ENCODE results near the gene CTNND2.
"Not testable (repeated sequence)": the region's sequence is repeated elsewhere in the genome, so short reads cannot be mapped to it uniquely, and the experiment has no call there.

Gene CTNND2

DNA sequence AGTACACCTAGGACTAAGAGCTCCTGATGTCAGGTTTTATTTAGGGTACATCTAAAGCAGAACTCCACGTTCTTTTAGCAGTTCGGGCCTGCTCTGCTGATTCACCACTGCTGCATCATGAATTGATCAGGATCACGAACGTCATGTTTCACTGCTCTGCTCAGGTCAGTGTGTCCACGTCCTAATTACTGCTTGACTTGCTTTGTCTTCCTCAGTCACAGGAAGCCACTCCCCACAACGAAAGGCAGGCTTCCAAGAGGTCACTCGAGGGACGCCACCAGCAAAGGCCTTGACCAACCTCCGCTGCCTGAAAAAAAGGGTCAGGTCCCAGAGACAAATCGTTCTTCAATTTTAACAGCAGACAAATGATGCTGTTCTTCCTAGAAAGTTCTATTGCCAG lies 40.3 kb downstream of the CTNND2 start:
- no peak for DNase-seq (ENCODE audit: low spot score)

DNA sequence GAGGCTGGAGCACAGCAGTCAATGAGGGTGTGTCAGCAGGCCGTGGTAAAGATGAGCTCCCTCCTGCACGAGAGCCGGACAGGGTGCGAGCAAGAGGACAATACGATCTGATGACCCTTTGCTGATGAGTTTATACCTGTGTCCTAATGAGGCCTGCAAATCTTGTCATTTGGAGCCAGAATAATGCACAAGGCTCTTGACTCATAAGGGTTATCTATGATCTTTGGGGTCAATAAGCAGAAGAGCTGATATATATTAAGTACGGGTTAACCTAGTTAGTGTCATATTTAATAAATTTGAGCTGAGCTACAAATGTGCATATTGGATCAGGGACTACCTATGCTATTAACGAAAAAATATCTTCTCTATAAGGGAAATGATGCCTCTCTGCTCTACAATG lies 46.9 kb downstream of the CTNND2 start:
- no peak for DNase-seq (ENCODE audit: low spot score)

DNA sequence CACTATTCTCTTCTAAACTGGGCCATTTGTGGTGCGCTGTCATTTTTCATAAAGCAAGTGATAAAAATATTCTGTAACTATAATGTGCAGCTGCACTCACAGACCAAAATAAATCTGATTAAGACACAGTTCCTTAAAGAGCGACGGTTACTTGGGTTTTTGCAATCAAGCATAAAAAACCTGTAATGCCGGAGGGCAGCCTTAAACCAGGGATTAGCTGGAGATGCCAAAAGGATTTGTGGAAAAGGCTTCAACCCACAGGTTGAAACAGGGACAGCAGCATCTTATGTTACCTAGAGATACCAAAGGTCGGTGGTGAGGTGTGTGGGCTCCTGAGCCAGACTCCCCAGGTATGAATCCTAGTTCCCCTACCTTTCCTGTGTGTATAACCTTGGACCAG lies 49.3 kb downstream of the CTNND2 start:
- no peak for DNase-seq (ENCODE audit: low spot score)

DNA sequence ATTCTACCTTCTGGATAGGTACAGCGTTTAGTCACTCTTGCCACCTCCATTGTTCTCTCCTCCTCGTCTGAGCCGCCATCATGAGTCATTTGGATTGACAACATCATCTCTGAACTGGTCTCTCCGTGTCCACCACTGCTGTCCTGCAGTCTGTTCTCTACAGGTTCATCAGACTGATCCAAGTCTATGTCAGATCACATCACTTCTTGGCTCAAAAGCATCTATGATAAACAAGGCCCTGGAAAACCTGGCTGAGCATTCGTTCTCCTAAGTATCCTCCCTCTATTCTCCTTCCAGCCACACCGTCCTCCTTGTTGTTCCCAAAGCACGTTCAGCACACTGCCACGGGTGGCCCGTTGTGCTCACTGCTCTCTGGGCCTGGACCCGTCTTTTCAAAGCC lies 50.5 kb downstream of the CTNND2 start:
- no peak for DNase-seq (ENCODE audit: low spot score)

DNA sequence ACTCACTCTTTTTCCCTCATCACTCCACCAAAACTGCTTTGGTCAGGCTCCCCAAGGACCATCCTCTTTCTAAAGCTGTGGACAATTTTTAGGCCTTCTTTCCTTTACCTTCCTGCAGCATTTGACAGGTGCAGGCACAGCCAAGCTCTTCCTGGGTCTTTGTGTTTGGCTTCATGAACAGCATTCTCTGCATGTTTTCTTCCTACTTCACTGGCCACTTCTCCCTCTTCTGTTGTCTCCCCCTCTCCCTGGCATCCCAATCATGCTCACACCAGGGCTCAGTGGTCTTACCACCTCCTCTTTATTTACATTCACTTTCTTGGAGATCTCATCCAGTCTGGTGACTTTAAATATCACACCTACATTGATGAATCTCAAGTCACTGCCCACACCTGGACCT lies 51.1 kb downstream of the CTNND2 start:
- DNase-seq (ENCODE audit: low spot score), result no peak

DNA sequence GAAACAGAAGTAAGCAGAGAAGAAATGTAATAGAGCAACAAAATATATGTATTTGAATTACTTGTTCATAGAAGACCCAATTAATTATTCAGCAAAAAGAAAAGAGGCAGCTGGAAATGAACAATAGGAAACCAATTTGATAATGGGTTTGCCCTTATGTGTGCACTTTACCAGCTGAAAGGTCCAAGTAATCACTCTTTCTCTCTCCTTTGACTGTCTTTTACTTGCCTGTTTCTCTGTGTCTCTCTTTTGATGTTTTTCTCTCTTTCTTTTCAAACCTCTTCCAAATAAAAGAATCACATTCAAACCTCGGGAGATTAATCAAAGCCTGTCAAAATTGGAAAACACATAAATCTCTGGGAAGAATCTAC lies 51.5 kb downstream of the CTNND2 start:
- no peak for DNase-seq (ENCODE audit: low spot score)

DNA sequence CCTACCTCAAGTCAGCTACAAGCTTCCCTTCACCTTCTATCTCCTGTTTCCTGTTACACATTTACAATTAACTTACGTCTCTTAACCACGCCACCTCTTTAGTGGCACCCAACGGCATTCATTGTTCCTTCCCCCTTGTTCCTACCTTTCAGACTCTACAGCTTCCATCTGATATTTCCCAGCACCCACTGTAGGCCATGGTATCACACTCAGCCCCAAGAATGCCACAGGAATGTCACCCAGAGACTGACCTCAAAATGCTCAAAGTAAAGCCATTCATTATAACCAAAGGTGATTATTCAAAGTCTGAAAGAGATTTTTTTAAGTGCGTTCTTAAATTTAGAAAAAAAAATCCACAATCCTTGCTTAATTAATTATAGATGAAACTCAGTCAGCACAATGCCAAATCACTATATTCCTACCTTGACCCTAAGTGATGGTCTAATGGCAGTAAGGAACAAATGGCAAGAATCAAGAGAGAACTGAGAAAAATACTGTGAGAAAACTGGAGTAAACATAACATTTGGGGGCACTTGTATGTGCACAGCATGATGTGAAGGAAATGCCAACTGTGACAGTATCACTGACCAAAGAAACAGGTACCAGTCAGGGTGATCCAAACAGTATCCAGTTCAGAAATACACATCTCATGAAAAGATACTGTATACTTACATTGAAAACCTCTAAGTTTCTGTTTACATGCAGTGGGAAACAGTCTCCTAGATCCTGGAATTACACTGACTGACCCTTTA lies 52.1 kb downstream of the CTNND2 start:
- DNase-seq (ENCODE audit: low spot score), result no peak

DNA sequence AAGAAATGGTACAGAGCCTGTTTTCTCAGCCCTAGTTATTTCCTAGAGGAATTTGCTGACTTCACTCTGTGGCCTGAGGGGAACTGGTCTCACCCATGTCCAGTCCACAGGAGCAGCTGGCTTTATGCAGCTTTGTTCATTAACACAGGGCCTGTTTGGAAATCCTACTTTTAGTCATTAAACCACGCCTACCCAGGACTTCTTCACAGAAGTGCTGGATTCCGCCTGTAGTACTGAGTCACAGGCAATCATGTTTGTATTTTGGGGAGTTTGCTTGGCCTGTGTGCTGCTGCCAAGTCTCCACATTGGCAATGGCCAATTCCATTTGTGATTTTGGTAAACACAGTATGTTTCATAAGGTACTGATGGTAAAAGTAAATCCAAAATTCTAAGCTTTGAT lies 52.8 kb downstream of the CTNND2 start:
- no peak for DNase-seq (ENCODE audit: low spot score)

DNA sequence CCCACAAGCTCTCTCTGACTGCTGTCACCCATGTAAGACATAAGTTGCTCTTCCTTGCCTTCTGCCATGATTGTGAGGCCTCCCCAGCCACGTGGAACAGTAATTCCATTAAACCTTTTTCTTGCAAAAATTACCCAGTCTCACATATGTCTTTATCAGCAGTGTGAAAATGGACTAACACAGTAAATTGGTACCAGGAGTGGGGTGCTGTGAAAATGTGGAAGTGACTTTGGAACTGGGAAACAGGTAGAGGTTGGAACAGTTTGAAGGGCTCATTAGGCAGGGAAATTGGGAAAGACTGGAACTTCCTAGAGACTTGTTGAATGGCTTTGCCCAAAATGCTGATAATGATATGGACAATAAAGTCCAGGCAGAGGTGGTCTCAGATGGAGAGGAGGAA lies 75.7 kb downstream of the CTNND2 start:
- not testable (repeated sequence) for DNase-seq (ENCODE audit: low spot score)

DNA sequence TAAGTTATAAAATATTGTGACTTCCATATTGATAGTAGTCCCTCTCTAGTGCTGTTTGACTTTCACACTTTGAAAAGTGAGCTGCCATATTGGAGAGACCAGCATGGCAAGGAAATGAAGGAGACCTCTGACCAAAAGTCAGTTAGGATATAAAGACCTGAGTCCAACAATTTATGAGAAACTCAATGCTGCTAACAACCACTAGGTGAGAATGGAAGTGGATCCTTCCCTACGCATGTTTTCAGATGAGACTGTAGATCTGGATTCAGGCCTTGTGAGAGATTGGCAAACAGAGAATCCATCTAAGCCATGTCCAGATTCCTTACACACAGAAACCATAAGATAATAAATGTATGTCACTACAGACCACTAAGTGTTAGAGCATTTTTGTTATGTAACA lies 81.6 kb downstream of the CTNND2 start:
- DNase-seq (ENCODE audit: low spot score), result no peak

DNA sequence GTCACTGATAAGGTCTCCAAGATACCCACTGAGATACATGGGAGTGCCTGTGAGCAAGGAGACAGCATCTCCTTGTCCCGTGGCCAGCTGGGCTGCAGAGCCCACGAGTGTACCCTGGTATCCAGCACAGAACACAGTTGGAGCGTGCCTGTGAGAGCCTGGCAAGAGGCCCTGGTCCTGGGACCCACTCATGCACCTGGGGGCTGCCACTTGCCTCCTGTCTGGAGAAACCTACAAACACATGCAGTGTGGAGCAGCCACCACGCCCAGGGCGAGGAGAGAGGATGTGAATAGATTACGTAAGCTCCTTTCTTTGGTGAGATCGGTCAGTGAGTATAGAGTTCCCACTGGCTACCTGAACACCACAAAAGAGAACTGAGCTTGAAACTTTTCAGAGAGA lies 88.3 kb downstream of the CTNND2 start:
- DNase-seq (ENCODE audit: low spot score), result no peak

DNA sequence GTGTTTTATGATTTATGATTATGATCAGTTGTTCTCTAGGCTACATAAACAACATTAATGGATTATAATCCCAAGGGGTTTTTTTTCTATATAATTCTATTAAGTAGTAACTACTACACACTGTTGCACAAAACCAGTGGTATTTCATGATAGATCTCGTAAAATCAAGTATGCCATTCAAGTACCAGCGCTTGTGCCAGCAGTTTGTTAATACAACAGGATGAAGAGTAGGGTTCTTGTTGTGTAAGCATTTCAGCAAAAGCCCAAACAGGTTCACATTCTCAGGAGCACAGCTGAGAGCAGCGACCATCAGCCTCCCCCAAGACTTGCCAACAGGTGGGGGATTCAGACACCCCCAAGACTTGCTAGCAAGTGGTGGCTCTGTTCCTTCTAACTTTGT lies 88.8 kb downstream of the CTNND2 start:
- no peak for DNase-seq (ENCODE audit: low spot score)

DNA sequence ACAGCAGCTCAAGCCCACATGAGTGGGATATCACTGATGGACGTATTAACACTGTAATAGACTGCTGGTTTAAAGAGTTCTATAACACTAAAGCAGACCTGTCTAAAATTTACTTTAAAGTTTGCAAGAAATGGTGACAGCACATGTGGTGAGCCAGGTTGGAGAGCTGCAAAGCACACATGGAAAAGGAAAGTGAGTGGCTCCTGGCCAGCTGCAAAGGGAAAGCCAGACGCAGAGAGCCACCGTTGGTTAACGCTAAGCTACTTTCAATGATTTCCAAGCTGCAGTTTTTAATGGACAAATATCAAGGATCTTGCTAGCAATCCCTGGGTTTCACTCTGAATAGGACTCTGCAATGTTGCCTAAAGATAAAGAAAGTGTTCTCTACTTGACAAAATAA lies 89.9 kb downstream of the CTNND2 start:
- no peak for DNase-seq (ENCODE audit: low spot score)

DNA sequence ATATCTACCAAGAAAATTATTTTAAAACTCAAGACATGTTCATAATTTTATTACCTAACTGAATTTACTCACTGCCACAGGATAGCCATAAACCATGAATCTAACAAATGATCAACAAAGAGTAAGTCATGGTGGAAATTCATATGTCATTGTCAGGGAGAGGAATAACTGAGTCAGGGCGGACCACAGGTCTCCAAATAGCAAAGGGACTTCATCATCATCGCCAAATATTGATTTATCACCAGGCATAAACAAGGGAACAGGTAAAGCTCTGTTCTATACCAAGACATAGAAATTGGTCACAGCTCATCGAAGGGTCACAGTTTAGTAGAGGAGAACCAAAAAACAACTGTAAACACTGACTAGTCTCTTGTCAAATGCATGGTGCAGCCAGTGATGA lies 94.8 kb downstream of the CTNND2 start:
- DNase-seq (ENCODE audit: low spot score), result no peak

DNA sequence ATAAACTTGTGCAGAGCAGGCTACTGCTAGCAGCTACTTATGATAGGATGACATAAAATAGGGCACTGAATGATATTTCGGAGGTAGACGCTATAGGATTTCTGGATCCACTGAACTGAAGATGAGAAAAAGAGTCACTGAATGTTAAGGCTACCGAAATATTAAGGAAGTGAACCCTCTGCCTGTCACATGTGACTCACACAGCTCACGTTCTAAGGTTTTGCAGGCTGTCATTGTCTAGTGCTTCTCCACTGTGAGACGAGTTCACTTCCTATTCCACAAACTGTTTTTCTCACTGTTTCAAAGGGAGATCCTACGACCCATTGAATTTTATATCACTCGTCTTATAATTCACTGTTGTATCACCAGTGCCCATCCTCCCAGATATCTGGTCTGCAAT lies 100.8 kb downstream of the CTNND2 start:
- DNase-seq (ENCODE audit: low spot score), result no peak

DNA sequence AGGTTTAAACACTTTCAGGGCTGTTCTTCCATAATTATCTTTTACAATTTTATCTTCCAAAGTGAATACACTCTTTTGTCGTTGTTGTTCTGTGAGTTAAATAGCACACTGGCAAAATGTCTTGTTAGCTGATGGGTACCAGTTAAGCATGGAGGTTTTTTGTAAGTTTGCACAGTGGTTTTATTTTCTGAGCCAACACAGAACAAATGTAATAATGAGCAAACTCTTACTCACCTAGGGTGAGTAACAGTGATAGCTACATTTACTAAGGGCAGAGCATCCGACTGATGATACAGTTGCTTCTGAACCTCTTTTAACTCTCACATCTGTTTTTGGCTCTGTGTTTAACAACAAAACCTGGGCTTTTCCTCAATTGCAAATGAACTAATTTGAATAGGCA lies 103.2 kb downstream of the CTNND2 start:
- no peak for DNase-seq (ENCODE audit: low spot score)

DNA sequence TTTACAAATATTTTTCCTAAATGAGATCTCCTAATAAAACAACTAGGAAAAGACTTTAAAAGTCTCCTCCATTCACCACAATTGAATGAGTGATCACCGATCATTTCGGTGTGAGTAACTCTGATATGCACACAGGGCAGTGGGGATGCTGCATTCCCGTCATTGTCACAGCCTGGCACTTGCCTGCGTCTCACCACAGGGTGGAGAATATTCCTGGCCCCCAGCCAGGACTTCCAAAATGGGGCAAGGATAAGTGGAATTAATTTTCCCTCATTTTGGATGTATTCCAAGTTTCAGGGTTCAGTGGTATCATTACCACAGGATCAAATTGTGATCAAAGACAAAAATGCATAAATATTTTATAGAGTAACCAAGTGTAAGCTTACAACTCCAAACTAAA lies 107.1 kb downstream of the CTNND2 start:
- DNase-seq (ENCODE audit: low spot score), result no peak

DNA sequence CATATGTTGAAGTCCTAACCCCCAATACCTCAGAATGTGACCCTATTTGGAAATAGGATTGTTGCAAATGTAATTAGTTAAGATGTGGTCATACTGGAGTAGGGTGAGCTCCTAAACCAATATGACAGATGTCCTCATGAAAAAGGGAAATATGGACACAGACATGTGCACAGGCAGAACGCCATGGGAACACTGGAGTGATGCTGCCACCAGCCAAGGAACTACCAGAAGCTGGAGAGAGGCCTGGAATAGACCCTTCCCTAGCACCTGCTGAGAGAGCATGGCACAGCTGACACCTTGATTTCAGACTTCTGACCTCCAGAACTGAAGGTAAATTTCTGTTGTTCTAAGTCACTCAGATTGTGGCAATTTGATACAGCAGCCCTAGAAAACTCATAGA lies 110.8 kb downstream of the CTNND2 start:
- no peak for DNase-seq (ENCODE audit: low spot score)

DNA sequence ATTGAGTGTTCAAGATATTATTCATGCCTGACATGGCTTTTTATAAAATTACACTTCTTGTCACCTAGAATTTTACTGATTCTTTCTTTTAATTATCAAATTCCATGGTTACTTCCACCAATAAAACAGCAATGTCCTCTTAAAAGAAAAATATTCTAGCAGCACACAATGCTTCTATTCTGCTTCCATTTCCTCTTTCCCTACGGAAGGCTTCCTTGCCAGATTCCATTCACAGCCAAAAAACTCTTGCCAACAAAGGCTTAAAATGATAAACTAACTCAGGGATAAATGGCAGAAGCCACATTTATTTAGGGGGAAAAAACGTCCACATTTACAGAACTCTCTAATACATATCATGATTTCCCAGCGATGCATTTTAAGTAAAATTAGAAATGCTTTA lies 111.6 kb downstream of the CTNND2 start:
- DNase-seq (ENCODE audit: low spot score), result no peak

DNA sequence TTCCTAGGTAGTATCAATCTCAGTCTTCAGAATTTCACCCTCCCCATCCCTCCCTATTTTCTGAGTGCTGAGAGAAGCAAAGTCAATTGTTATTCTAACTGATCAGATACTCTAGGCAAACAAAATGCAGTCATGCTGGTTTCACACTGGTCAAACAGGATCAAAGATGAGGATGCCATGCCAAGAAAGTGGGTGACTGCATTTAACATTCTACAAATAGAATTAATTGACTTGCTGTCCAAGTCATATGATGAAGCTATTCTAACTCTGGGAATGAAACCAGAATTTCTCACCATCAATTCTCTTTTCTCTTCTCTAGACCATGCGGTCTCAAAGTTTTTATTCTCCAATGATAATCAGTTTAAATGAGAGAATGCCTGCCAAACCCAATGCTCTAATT lies 112.5 kb downstream of the CTNND2 start:
- no peak for DNase-seq (ENCODE audit: low spot score)

DNA sequence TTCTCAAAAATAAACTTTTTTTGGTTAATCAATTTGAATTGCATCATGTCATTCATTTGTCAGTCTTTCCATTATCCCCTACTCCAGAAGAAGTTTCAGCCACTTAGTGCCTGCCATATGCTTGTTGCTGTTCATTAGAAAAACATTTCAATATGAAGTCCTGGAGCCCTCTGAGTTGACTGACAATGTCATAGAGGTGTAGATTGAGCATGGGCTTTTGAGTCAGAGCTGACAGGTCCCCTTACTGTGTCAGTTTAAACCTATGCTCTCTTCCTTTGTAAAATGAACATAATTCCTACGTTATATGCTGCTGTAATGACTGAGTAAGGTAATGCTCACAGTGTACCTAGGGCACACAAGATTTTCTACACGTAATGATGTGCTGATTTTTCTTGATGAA lies 114.0 kb downstream of the CTNND2 start:
- DNase-seq (ENCODE audit: low spot score), result no peak

DNA sequence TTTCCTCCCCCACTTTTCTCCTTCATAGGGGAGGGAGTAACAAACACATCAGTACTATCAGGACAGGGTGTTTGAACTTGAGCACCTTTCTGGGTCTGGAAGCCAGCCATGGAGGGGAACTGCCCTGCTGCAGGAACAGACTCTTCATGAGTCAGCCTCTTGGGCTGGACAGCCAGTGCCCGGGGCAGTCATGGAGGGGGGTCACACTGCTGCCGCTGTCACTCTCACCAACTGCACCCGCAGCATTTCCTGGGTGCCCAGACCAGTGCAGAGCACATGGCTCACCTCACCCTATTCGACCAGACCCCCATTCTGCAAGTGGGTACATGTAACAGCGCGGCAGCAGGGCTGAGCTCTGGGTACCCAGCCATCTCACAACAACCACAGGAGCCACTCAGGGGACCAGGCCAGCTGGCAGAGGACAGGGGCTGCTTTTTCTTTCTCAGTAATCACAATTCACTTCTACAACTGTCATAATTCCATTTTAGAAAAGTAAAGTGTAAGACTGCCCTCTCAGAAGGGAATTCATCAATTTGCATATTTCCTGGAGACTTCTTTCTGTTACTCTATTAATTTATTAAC lies 118.4 kb downstream of the CTNND2 start:
- no peak for DNase-seq (ENCODE audit: low spot score)

DNA sequence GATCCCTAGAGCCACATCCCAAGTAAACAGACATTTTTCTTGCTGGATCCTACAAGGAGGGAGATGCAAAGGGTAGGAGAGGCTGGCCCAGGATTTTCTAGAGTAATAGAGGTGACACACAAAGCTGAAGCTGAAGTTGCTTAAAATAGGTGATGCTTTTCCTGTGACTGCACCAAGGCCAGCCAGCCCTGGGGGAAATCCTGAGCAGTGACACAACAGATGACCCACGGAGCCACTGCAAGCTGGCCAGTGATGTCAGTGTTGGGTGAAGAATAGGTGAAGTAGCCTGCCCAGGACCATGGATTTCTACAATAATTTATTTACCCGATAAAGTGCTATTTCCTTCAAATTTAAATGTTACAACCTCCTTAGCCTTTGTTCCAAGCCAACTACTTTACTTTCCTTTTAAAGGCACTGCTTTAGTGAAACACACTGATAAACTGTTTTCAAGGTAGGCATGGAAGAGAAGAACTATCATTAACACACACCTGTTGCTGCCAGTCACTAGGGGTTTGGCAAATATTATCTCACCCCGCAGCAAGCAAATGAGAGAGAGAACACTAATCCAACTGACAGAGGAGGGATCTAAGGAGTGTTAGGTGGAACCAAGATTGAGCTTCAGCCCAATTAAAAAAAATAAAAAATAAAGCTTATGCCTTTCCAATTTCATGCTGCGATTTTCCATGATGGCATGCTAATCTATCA lies 123.5 kb downstream of the CTNND2 start:
- no peak for DNase-seq (ENCODE audit: low spot score)

DNA sequence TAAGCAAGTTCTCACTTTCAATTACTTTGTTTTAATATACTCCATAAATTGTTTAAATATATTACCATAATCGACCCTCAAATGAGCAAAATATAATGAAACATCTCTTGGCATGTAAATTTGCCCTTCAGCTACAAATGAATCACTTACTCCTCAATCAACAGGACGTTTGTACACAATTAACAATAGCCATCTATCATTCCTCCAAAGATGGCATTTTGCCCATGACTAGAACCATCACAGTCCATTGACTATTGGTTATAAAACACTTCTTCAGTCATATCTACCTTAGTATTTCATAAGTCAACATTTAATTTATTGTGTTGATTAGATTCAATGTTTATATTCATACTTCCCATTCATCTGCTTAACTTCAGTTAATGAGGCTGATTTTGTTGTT lies 127.2 kb downstream of the CTNND2 start:
- no peak for DNase-seq (ENCODE audit: low spot score)

Measured in CD4-positive, alpha-beta T cell treated with Interleukin-15 for 4 hours (primary cell).